GM12873 (cell line): ENCODE data around the gene AFG3L2.

Experiments
- CTCF ChIP-seq: IDR thresholded peaks from 2 replicates; pipeline ENCODE4 v1.5.1; 2012; ENCODE audit warnings: low read depth, mild to moderate bottlenecking, moderate library complexity, low read length, control low read depth; ENCODE audit not compliant: insufficient read depth; ENCODE audit errors: missing control alignments

Gene AFG3L2

GRCh38 chr18:12417687-12418086, 40.7 kb upstream of the AFG3L2 start:
- no peak for TF ChIP-seq CTCF

- TF ChIP-seq CTCF, result no peak
Measured at GRCh38 chr18:12416098-12416729, 39.2 kb upstream of the AFG3L2 start.

- no peak for TF ChIP-seq CTCF
Measured at GRCh38 chr18:12411456-12411855, 34.4 kb upstream of the AFG3L2 start.

GRCh38 chr18:12410081-12410481, 33.1 kb upstream of the AFG3L2 start:
- no peak for TF ChIP-seq CTCF

GRCh38 chr18:12409469-12409868, 32.4 kb upstream of the AFG3L2 start:
- TF ChIP-seq CTCF, result no peak

GRCh38 chr18:12408247-12408869, 31.3 kb upstream of the AFG3L2 start:
- TF ChIP-seq CTCF, result no peak

GRCh38 chr18:12406371-12407111, 29.5 kb upstream of the AFG3L2 start:
- no peak for TF ChIP-seq CTCF
